Dedifferentiated amniotic fluid mesenchymal stem cell (primary cell): ENCODE measurements around the gene SRGAP1.
"Not testable (repeated sequence)": the region's sequence is repeated elsewhere in the genome, so short reads cannot be mapped to it uniquely, and the experiment has no call there.

Experiments
- DNase-seq: peaks from one replicate; pipeline ENCODE4 v3.0.0-alpha.2; 2016; ENCODE audit errors: extremely low spot score

SRGAP1 gene

GRCh38 chr12:64170024-64170423 lies 325.5 kb downstream of the SRGAP1 start:
- no peak for DNase-seq

DNA sequence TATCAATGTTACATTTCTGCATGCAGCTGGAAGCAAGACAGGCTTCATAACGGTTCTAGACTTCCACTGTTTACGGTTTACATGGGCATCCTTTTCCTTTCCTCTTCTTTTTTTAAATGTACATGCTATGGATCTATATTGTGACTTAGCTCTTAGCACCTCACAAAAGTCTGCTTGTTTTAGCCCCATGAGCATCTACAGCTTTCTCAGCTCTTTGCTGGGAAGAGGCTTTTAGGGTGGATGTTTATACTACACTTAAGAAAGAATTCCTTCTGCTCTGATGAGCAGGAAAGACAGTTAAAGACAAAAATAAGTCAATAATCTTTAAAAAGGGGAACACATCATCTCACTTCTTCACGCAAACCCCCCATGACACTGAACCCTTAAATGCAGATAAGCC lies 326.2 kb downstream of the SRGAP1 start:
- DNase-seq: no peak

DNA sequence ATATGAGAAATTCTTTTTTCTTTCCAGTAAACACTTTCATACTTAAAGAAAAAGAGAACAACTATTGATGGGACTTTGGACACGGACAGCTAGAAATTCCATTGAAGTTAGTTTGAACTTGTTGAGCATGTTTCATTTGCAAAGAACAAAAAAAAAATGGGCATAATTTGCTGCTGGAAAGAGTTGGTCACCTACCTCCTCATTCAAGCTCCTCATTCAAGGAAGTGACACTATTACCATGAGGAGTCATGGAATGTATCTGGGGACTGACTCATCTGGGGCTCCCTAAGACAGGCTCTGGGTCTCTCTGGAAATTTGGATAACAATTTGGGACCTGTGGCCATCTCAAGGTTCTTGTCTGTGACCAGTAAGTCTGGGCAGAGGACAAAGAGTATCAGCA lies 327.2 kb downstream of the SRGAP1 start:
- DNase-seq: peak; percentile 40

DNA sequence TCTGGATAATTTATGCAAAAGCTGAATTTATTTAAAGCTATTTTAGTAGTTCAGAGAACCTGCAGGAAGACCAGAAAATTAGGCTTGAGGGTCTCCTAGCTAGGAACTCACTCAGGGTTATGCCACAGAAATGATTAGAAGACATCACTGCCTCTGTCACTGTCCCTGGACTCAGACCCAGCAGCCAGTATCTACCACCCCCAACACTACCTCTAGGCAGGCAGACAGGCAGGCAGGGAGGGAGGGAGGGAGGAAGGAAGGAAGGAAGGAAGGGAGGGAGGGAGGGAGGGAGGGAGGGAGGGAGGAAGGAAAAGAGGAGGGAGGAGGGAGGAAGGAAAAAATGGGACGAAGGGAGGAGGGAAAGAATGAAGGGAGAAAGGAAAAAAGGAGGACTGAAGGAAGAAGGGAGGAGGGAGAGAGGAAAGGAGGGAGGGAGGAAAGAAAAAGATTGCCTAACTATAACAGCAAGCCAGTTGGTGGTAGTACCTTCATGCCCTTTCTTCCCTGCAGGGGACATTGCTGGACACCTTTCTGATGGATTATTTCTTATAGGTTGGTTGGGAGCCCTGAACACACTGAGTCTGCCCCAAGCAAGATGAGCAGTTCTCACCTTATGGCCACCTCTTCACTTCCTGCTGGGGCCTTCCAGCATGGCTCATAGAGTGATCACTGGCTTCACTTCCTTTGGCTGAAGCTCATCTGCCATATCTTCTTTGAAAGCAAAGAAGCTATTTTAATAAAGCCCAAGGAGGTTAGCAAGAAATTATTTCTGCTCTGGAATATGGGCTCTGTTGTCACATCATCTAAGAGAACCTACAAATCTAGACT lies 327.9 kb downstream of the SRGAP1 start:
- DNase-seq: no peak

GRCh38 chr12:64173456-64173855 lies 329.0 kb downstream of the SRGAP1 start:
- no peak for DNase-seq

DNA sequence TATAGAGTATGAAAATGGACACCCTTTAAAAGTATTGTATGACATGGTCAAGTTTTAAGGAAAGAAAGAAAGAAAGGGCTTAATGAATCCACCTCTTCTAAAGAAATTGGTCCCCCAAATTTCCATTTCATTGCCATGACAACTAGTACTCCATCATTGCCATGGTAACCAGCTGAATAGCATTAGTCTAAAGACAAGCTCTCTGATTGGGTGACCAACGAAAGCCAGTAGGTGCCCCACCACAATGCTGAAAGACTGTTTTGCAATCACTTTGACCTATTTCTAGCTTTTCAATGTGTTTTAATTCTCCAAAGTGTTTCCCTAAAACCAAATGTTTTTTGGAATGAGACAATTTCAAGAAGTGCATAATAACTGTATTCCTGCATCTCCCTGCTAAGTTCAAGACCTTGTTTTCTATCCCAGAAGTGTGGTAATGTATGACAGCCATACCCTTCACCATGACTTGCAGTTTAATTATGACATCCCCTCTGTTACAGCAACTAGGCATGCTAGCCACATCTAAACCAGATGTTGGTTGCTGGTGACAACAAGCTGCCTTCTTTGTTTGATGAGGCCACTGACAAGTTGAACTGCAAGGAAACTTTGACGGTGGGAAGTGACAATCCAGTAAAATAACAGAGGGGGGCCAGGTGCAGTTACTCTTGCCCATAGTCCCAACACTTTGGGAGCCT lies 330.9 kb downstream of the SRGAP1 start:
- no peak for DNase-seq

GRCh38 chr12:64177001-64177400 lies 332.5 kb downstream of the SRGAP1 start:
- DNase-seq: no peak

DNA sequence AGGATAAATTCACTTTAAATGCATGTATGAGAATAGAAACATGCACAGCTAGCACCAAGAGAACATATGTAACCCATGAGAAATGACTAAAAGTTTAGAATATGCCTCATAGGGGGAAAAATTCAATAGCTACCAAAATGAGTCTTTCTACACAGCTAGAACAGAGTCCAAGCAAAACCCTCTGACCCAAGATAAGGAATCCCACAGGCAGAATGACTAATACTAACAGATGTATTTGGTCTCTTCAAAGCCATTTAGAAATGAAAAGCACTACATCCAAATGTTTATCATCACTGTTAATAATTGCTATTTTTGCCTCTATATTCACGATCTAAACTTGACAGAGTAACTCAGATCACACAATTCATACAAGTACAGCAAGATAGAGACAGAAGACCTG lies 333.6 kb downstream of the SRGAP1 start:
- no peak for DNase-seq

DNA sequence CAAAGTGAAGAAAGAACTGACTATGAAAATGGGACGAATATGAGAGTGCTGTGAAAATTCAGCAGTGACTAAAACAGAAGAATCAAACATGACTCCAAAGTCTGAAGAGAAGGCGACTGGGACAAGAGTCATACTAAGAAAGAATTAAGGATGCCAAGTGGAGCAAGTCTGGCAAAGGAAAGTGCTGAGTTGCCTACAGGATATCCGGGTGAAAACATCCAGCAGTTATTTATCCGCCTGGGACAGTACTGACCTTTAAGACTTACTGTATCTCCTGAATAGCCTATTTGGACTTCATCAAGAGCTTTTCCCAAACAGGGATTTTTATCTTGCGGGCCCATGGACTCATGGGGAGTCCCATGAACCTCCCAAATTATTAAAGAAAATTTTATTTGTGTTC lies 336.5 kb downstream of the SRGAP1 start:
- DNase-seq: peak; percentile 46

DNA sequence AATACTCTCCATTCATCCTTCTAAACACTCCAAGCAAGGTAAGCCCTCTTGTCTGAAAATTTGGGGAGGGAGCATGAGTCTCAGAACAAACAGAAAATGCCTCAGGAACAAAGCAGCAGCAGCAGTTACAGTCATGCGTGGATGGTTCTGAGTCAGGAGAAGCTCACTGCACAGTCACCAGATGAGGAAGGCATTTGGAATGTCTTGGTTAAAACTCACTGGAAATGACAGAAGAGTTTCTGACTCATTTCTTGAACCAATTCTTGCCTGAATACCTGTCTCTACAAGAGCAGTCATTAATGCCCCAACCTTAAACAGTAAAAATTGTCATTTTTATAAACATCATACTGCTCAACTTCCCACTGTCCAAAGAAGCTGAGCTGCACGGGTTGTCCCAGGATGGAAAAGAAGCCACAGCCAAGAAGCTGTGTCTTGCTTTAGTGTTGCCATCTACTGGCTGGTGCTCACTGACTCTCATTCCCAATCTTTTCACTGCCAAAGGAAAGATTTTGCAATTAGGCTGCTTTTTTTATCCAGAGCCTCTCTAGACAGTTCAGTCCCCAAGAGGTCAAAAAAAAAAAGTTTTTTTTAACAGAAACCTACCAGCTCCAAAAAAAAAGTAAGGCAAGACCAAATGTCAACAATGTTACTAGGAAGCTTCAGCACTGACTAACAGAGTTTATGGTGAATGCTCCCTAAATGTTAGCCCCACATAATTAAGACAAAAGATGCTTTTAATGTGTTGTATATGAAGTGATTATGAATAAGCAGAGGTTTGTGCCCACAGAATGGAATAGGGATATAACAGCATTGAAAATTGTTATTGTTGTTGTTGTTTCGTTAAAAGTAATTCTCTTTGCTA lies 337.2 kb downstream of the SRGAP1 start:
- DNase-seq: peak; percentile 95

DNA sequence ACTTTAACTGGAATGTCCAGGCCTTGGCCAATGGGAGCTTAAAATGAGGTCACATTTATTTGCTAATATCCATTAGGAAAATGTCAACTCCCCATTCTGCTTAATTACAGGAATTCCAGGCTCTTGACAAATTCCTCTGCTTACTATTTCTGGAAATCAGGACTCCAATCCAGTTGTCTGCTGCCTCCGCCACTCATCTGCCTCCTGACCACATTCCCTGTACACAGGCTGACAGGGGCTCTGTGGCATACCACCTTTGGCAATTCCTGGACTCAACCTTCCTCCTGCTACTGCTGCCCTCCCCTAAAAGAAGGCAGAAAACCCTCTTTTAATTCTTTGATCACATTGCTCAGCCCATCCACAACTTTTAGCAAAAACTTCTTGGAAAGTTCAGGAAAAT lies 339.7 kb downstream of the SRGAP1 start:
- DNase-seq: no peak

GRCh38 chr12:64186789-64187188 lies 342.3 kb downstream of the SRGAP1 start:
- DNase-seq: no peak

DNA sequence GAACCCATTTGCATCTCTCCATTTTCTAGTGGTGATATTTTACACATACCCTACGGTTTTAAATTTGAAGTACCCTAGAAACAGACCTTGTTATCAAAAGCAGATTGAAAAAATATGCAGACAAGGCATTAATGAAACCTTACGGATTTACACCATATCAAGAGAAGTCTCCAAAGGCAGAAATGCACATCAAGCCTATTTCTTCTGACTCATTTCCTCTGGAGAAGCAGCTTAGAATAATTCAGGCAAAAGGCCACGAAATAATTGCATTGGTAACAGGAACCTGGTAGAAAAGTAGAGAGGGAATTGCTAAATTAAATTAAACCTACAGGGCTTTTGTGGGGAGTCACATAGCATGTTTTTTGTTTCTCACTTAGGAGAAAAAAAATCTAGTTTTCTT lies 342.9 kb downstream of the SRGAP1 start:
- peak; percentile 54 for DNase-seq

- no peak for DNase-seq
These were observed 343.3 kb downstream of the SRGAP1 start for GRCh38 chr12:64187794-64188193.

- DNase-seq: no peak
These were observed 345.0 kb downstream of the SRGAP1 start for GRCh38 chr12:64189530-64189929.

DNA sequence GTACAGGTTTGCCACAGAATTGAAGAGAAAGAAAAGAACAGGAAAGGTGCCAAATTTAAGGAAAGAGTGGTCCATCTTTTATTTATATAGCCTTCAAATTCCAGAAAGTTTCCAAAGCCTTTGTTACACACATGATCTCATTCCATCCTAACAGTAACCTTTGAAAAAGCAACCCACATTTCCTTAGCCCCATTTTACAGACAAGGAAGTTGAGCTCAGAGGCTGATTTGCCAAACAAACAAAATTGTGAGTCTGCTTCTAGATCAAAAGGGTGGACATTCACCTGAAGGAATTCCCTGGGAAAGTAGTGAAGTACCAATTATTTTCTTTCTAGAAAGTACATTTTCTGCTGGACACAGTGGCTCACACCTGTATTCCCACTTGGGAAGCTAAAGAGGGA lies 345.6 kb downstream of the SRGAP1 start:
- no peak for DNase-seq

- no peak for DNase-seq
These were observed 348.3 kb downstream of the SRGAP1 start for GRCh38 chr12:64192644-64193444.

DNA sequence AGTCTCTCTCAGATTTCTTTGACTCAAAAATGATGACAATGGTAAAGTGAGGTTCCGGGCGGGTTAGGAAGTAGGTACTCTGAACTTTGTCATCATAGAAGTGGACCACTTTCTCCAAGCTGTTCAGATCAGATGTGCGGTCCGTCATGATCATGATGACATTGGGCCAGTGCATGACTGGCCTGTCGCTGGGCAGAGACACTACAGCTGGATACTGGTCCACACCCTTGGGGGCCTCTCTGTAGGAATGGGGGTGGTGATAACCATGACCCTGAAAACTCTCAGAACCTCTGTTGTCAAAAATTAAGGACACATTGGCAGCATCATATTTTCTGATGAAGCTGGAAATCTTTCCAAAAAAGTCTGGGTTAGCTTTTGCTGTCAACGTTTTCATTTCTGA lies 349.4 kb downstream of the SRGAP1 start:
- no peak for DNase-seq

- DNase-seq: no peak
These were observed 350.0 kb downstream of the SRGAP1 start for GRCh38 chr12:64194333-64195149.

DNA sequence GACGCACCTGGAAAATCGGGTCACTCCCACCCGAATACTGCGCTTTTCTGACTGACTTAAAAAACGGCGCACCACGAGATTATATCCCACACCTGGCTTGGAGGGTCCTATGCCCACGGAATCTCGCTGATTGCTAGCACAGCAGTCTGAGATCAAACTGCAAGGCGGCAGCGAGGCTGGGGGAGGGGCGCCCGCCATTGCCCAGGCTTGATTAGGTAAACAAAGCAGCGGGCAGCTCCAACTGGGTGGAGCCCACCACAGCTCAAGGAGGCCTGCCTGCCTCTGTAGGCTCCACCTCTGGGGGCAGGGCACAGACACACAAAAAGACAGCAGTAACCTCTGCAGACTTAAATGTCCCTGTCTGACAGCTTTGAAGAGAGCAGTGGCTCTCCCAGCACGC lies 351.3 kb downstream of the SRGAP1 start:
- DNase-seq: not testable (repeated sequence)

- no peak for DNase-seq
These were observed 358.5 kb downstream of the SRGAP1 start for GRCh38 chr12:64203036-64203435.
